ENCODE data around the gene C19orf25.
"Not testable (repeated sequence)": the region's sequence is repeated elsewhere in the genome, so short reads cannot be mapped to it uniquely, and the experiment has no call there.

C19orf25 gene

DNA sequence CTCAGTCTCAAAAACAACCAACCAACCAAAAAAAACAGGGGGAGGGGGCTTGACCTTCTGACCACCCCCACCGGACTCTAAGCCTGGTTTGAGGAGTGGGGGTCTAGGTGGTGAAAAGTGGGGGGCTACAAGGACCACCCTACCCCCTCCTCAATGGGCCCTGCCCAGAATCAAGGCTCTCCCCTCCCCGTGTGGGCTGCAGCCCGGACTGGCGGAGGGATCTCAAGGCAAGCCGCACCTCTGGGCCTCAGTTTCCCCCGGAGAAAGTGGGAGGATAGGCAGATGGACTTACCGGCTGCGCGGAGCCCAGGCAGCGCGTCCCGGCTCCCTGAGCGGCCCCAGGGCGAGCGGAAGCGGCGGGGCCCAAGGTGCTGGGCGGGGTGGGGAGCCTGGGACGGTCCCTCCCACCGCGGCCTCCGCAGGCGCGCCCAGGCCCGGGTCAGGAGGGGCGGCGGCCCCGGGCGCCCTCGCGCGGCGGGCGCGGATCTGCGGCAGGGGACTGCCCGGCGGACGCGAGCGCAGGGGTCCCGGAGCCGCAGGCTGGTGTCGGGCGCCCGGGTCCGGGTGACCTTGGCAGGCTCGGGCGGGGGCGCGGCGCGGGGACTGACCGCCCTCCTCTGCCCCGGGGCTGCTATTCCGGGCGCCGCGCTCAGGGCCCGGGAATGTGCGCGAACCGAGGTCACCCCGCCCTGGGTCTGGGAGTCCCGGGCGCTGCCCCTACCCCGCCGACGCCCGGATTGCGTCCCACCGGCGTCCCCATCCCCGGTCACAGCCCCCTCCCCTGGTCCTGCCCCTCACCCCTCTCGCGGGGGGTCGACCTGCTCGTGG, 33.9 kb upstream of the C19orf25 start, which contains the start of gene ADAMTSL5:
TSS of gene ADAMTSL5 (minus strand) at position 349 of the 828 bp plus-strand sequence. CDS start 2,076 bp downstream, outside the sequence.
- DNase-seq (ENCODE audit: low read depth in 3 of 3, low spot score in 1 of 3) = peak in 2 of 3 donors; percentile 48 to 49

DNA sequence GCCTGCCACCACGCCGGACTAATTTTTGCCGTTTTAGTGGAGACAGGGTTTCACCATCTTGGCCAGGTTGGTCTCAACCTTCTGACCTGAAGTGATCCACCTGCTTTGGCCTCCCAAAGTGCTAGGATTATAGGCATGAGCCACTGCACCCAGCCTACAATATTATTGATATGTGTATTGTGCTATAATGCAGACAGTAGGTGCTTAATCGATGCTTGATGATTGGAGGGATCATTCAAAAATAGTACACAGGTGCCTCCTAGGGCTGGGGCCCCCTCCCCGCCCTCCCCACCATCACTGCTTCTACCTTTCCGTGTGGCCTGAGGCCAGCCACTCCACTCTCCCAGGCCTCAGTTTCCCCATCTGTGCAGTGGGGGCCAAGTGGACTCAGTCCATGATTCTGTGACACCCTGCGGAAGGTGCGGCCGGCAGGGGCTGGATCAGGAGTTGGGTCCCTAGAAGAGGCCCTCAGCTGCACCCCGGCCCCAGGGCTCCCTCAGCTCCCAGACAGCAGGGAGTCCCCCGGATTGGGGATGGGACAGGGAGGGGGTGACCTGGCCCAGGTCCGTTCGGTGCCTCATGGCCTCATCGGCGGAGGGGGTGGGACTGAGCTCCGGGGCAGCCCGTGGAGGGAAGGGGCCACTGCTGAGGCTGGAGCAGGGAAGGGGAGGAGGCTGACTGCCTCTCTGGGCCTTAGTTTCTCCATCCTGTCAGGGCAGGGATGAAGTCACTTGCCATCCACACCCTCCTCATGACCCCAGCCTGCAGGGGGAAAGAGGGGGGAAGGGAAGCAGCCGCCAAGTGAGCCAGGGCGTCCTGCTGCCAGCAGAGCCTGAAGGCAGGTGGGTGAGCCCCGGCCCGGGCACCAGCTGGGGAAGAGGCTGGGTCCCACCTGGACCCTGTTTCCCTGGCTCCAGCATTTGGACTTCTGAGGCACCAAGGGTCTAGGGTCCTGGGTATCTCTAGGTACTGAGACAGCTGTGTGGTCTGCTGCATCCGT, 32.6 kb upstream of the C19orf25 start:
- no peak for DNase-seq (ENCODE audit: low read depth in 3 of 3, low spot score in 1 of 3)

DNA sequence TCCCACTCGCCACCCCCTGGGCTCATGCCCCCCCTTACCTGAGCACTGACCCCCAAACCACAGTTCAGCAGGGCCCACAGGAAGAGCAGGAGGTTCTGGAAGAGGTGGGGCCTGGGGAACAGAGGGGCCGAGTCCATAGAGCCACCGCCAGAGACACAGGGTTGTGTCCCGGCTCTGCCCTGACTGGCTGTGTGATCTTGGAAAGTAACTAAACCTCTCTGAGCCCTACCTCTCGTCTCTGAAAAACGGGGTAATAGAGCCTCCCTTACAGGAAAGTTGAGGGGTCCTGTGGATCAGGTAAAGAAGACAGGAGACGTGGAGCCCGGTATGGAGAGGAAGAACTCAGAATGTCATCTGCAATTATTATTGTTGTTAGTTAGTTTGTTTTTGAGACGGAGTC, 31.8 kb upstream of the C19orf25 start:
- DNase-seq (ENCODE audit: low read depth in 3 of 3, low spot score in 1 of 3) = no peak

DNA sequence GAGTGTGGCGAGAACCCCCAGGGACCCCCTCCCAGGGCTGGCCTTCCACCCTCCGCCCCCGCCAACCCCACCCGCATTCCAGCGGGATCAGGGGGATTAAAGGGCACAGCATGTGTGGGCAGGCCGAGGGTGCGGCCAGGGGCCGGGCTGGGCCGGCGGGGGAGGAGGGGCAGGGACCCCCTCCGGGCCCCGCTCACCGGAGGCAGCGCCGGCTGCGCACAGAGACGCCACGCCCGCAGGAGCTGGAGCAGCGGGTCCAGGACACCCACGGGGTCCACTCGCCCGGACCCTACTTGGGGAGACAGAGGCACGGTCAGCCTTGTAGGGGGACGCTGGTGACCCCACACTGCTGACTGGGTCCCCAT, 31.4 kb upstream of the C19orf25 start:
- no peak for DNase-seq (ENCODE audit: low read depth in 3 of 3, low spot score in 1 of 3)

- no peak for DNase-seq (ENCODE audit: low read depth in 3 of 3, low spot score in 1 of 3)
These were observed 30.8 kb upstream of the C19orf25 start for GRCh38 chr19:1509602-1510441.

- no peak for DNase-seq (ENCODE audit: low read depth in 3 of 3, low spot score in 1 of 3)
These were observed 29.5 kb upstream of the C19orf25 start for GRCh38 chr19:1508507-1508856.

GRCh38 chr19:1507763-1508506, 28.9 kb upstream of the C19orf25 start:
- peak; percentile 78 to 85 (median 82) for DNase-seq (ENCODE audit: low read depth in 3 of 3, low spot score in 1 of 3)

GRCh38 chr19:1507192-1507660, 28.2 kb upstream of the C19orf25 start:
- DNase-seq (ENCODE audit: low read depth in 3 of 3, low spot score in 1 of 3) = no peak

DNA sequence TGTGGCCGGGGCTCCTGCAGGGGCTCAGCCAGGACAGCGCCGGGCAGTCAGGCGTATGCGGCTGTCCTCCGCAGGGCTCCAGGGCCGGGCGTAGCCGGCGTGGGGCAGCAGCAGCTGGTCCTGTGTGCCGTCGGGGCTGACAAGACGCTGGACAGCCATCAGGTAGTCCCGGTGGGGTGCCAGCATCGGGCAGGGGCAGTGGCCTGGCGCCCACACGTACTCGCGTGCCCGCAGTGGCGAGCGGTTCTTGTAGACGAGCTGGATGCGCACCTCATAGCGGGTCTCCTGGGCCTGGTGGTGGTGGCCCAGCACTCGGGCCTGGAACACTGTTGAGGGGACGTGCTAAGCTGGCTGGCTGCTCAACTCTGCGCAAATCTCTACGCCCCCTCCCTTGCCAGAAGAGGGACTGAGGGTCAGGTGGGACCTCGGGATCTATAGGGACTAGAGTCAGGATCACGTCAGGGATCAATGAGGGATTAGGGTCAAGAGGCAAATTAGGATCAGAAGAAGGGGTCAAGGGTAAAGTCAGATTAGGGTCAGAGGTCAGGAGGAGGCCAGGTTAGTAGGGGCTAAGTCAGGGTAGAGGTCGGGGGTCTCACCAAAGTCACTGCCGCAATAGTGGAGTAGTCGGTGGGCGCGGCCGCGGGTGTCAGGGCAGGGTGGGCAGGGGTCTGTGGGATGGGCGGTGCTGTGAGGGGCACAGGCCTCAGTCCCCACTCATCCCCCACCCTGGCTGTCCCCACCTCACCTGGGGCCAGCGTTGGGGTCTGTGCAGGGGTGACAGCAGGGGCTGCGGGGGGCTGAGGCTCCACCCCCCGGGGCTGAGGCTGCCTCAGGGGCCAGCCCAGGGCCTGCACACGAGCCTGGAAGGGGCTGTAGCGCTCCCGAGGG, 27.2 kb upstream of the C19orf25 start:
- DNase-seq (ENCODE audit: low read depth in 3 of 3, low spot score in 1 of 3) = no peak

DNA sequence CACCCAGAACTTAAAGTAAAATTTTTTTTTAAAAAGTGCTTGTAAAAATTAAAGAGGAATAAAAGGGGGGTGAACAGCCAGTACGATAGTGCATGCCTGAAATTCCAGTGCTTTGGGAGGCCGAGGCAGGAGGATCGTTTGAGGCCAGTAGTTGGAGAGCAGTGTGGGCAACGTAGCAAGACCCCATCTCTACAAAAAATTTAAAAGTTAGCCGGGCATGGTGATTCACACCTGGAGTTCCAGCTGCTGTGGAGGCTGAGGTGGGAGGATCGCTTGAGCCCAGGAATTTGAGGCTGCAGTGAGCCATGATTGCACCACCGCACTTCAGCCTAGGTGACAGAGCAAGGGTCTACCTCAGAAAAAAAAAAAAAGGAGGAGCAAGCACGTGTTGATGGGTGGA, 26.0 kb upstream of the C19orf25 start:
- DNase-seq (ENCODE audit: low read depth in 3 of 3, low spot score in 1 of 3) = no peak

DNA sequence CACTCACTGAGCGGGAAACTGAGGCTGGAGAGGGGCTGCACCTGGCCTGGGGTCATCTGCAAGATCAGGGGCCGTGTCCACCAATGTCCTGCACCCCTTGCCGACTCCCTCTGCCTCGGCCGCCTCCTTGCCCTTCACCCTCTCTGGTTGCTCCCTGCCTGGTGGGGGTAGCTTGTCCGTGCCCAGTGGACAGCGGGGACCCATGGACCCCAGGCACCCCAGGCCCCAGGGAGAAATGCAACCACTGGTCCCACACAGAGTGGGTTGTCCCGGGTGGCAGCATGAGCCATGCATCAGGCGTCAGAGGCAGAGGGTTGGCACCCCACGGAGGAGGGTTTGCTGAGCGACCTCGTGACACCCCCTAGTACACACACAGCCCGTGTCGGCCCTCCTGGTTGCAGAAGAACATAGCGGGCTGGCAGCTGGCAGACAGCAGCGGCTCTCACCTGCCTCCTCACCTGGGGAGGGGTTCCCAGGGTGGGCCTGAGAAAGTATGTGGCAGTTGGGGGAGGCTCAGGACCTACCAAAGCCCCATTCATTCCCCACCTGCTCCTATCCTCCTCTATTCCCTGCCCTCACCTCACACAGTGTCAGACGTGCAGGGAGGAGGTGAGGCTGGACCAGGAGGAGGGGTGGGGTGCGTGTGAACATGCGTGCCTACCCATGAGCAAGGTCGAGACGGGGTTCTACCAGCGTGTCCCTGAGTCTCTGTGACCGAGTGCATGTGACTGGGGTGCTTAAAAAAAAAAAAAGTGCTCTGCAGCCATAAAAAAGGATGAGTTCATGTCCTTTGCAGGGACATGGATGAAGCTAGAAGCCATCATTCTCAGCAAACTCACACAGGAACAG, 25.1 kb upstream of the C19orf25 start:
- no peak for DNase-seq (ENCODE audit: low read depth in 3 of 3, low spot score in 1 of 3)

DNA sequence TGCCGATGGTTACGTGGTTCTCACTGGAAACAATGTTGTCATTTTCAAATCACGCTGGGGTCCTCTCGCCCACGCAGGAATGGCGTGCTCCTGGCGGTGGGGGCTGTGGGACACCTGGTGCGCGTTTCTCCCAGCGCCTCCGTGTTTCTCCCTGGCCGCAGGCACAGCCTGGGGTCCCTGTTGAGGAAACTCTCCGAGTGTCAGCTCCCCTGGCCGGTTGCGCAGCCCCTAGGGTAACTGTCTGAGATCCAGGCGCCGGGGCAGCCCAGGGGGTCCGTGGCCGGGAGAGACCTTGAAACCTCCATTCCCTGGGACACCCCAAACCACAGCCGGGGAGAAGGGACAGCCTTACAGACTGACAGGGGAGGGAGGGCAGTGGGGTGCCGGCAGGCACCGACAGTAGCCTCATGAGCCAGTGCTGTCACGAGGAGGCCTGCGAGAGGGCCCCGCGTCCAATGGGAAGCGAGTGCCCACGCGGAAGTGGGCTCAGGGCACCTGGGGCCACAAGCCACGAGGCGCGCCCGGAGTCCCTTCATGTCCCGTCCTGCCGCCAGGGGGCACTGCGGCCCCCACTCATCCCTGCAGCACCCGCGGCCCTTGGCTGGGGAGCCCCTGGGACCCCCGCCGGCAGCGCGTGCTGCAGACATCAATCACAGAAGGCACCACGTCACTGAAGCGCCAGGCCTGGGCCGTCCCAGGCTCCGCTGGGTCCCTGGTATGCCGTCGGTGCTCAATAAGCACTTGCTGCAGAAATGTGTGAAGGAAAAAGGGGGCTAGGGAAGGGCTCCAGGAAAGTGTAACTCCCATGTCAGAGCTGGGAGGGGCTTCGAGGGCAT, 24.3 kb upstream of the C19orf25 start:
- DNase-seq (ENCODE audit: low read depth in 3 of 3, low spot score in 1 of 3) = peak in 2 of 3 donors; percentile 33 to 59

- DNase-seq (ENCODE audit: low read depth in 3 of 3, low spot score in 1 of 3) = no peak
These were observed 23.5 kb upstream of the C19orf25 start for GRCh38 chr19:1502433-1503088.

GRCh38 chr19:1501200-1501595, 22.2 kb upstream of the C19orf25 start:
- no peak for DNase-seq (ENCODE audit: low read depth in 3 of 3, low spot score in 1 of 3)

- not testable (repeated sequence) for DNase-seq (ENCODE audit: low read depth in 3 of 3, low spot score in 1 of 3)
These were observed 20.2 kb upstream of the C19orf25 start for GRCh38 chr19:1499231-1499630.

DNA sequence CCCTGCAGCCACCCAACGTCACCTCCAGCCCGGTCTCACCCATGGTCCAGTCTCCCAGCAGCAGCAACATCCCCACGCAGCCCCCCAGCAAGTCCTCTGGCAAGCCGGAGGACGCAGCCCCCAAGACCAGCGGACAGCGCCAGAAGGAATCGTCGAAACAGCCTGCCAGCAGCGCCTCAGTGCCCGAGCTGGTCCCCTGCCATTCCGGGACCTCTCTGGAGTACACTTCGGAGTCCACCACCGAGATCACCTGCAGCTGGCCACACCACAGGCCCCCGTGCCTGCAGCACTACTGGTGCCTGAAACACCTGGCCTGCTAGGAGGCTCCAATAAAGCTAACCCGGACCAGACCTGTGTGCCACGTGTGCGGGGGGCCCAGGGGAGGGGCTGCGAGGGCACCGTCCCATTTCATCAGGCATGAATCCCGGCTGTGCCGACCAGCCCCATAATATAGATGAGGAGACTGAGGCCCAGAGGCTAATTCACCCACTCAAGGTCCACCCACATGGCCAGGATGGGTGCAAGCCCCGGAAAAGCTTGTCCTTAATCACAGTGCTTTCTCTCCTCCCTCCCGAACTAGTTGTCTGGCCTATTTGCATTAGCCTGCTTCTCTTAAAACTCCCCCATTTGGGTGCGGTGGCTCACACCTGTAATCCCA, 18.7 kb upstream of the C19orf25 start:
- DNase-seq (ENCODE audit: low read depth in 3 of 3, low spot score in 1 of 3) = no peak
